Breast epithelium (tissue), 3 donors: ENCODE data around the gene HNRNPD.

Source experiments
- CTCF ChIP-seq, 3 donors: fragments of 450-650 bp; IDR thresholded peaks; one replicate each; pipeline ENCODE4 v1.5.1; 2016 to 2017; ENCODE audit warnings: antibody characterized with exemption in 3 of 3, mild to moderate bottlenecking in 3 of 3, moderate library complexity in 3 of 3
- POLR2A ChIP-seq: fragments of 450-650 bp; IDR thresholded peaks from one replicate; pipeline ENCODE4 v1.6.1; 2016; ENCODE audit warnings: antibody characterized with exemption, mild to moderate bottlenecking, moderate library complexity
- POLR2AphosphoS5 ChIP-seq, 3 donors: sonication (generic); formaldehyde crosslinking; IDR thresholded peaks; one replicate each; pipeline ENCODE4 v1.6.1; 2017; ENCODE audit warnings: antibody characterized with exemption in 3 of 3

DNA sequence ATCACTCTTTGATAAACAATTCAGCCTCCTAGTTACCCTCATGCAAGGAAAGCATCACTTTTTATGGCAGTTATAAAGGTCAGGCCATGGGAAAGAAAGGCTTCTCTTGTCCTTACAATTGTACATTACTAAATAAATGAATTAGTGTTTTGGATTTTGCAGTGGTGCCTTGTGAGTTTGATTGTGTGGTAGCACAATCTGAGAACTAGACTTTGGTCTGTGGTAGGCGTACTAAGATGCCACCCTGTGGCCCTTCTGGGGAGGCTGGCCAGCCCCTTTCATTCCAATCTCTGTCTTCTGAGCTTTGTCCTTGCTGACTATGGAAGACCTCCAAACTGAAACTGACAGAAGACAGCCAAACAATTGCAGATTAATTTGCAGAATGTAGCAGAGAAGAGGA is 14.6 kb upstream of the HNRNPD start:
- TF ChIP-seq CTCF (IDR thresholded peaks at IDR 0.05) (no peak), POLR2A (no peak), POLR2AphosphoS5 (IDR thresholded peaks at IDR 0.05) (no peak)
